NT2/D1 (cell line): ENCODE data around the gene PDLIM5.

ENCODE experiments used
- DNase-seq: peaks from one replicate; pipeline ENCODE4 v3.0.0-alpha.2; 2011; ENCODE audit warnings: low read depth, low spot score
- H3K27me3 ChIP-seq: 2 replicates; pipeline ENCODE4 v1.6.0; 2011; ENCODE audit warnings: mild to moderate bottlenecking; ENCODE audit not compliant: insufficient read length, insufficient read depth
- H3K36me3 ChIP-seq: 2 replicates; pipeline ENCODE4 v1.6.1; 2011; ENCODE audit warnings: mild to moderate bottlenecking, low read length, mixed read lengths; ENCODE audit not compliant: insufficient read depth, insufficient read length
- H3K4me1 ChIP-seq: 2 replicates; pipeline ENCODE4 v1.5.1; 2011; ENCODE audit not compliant: insufficient read depth, insufficient read length
- H3K4me3 ChIP-seq: 2 replicates; pipeline ENCODE4 v1.5.1; 2011; ENCODE audit warnings: low read depth; ENCODE audit not compliant: insufficient read length
- H3K9ac ChIP-seq: 2 replicates; pipeline ENCODE4 v1.6.0; 2011; ENCODE audit warnings: low read depth; ENCODE audit not compliant: insufficient read length
- H3K9me3 ChIP-seq: 2 replicates; pipeline ENCODE4 v1.5.1; 2011; ENCODE audit warnings: mild to moderate bottlenecking, low read length; ENCODE audit not compliant: insufficient read depth
- SUZ12 ChIP-seq: IDR thresholded peaks from 2 replicates; pipeline ENCODE4 v1.6.1; 2011; ENCODE audit not compliant: insufficient read length, insufficient read depth; ENCODE audit errors: extremely low read depth
- YY1 ChIP-seq: IDR thresholded peaks from 2 replicates; pipeline ENCODE4 v1.6.1; 2011; ENCODE audit not compliant: insufficient read length, insufficient read depth
- ZNF274 ChIP-seq: IDR thresholded peaks from 2 replicates; pipeline ENCODE4 v1.6.1; 2011; ENCODE audit warnings: mild to moderate bottlenecking, low read depth, low read length

Gene PDLIM5

GRCh38 chr4:94409375-94409679 is 42.4 kb upstream of the PDLIM5 start:
- Histone ChIP-seq H3K36me3 (no peaks in the 10 kb centered on the region), H3K4me3 (no peak overlapping the region), H3K4me1 (no peaks in the 10 kb centered on the region), H3K9me3 (no peaks in the 10 kb centered on the region), H3K9ac (no peak overlapping the region), H3K27me3 (no peaks in the 10 kb centered on the region)
- no peak for DNase-seq
- TF ChIP-seq ZNF274 (no peak), YY1 (no peak), SUZ12 (no peak)

- no peak overlapping the region for H3K9ac ChIP-seq
- H3K4me1 ChIP-seq: no peaks in the 10 kb centered on the region
- no peak for DNase-seq
Measured at GRCh38 chr4:94409962-94410361, 41.8 kb upstream of the PDLIM5 start.

GRCh38 chr4:94410678-94411206 is 41.0 kb upstream of the PDLIM5 start:
- TF ChIP-seq ZNF274 (no peak), SUZ12 (no peak), YY1 (no peak)
- H3K4me1 ChIP-seq: no peaks in the 10 kb centered on the region
- no peak overlapping the region for H3K9ac ChIP-seq
- H3K36me3 ChIP-seq: no peaks in the 10 kb centered on the region
- H3K27me3 ChIP-seq: no peaks in the 10 kb centered on the region
- no peak overlapping the region for H3K4me3 ChIP-seq
- DNase-seq: no peak
- H3K9me3 ChIP-seq: no peaks in the 10 kb centered on the region

More at GRCh38 chr4:94409962-94410361, 41.8 kb upstream of the PDLIM5 start:
- no peaks in the 10 kb centered on the region for H3K36me3 ChIP-seq
- no peaks in the 10 kb centered on the region for H3K27me3 ChIP-seq
- no peak overlapping the region for H3K4me3 ChIP-seq
- TF ChIP-seq ZNF274: no peak
- TF ChIP-seq YY1: no peak
- no peak for TF ChIP-seq SUZ12
- no peaks in the 10 kb centered on the region for H3K9me3 ChIP-seq

- no peaks in the 10 kb centered on the region for H3K4me1 ChIP-seq
- H3K36me3 ChIP-seq: no peaks in the 10 kb centered on the region
- no peaks in the 10 kb centered on the region for H3K27me3 ChIP-seq
- H3K9ac ChIP-seq: no peak overlapping the region
- DNase-seq: no peak
- no peaks in the 10 kb centered on the region for H3K9me3 ChIP-seq
- H3K4me3 ChIP-seq: no peak overlapping the region
- no peak for TF ChIP-seq ZNF274
- no peak for TF ChIP-seq YY1
- TF ChIP-seq SUZ12: no peak
Measured at GRCh38 chr4:94411296-94411695, 40.4 kb upstream of the PDLIM5 start.

- H3K4me3 ChIP-seq: no peak overlapping the region
- no peaks in the 10 kb centered on the region for H3K36me3 ChIP-seq
- no peak overlapping the region for H3K9ac ChIP-seq
- no peaks in the 10 kb centered on the region for H3K9me3 ChIP-seq
- no peaks in the 10 kb centered on the region for H3K27me3 ChIP-seq
- H3K4me1 ChIP-seq: no peaks in the 10 kb centered on the region
- no peak for TF ChIP-seq SUZ12
- TF ChIP-seq YY1: no peak
- TF ChIP-seq ZNF274: no peak
- no peak for DNase-seq
Measured at GRCh38 chr4:94412019-94412657, 39.6 kb upstream of the PDLIM5 start.

- Histone ChIP-seq H3K36me3 (no peaks in the 10 kb centered on the region), H3K27me3 (no peaks in the 10 kb centered on the region), H3K9me3 (no peaks in the 10 kb centered on the region), H3K9ac (no peak overlapping the region), H3K4me1 (no peaks in the 10 kb centered on the region), H3K4me3 (no peak overlapping the region)
- TF ChIP-seq SUZ12 (no peak), YY1 (no peak), ZNF274 (no peak)
- no peak for DNase-seq
Measured at GRCh38 chr4:94412658-94413038, 39.1 kb upstream of the PDLIM5 start.

- no peak for TF ChIP-seq SUZ12
- no peak for TF ChIP-seq ZNF274
- TF ChIP-seq YY1: no peak
- Histone ChIP-seq H3K9ac (no peak overlapping the region), H3K4me1 (no peaks in the 10 kb centered on the region), H3K4me3 (no peak overlapping the region), H3K36me3 (no peaks in the 10 kb centered on the region), H3K9me3 (no peaks in the 10 kb centered on the region), H3K27me3 (no peaks in the 10 kb centered on the region)
- no peak for DNase-seq
Measured at GRCh38 chr4:94413085-94413840, 38.5 kb upstream of the PDLIM5 start.
